ENCODE data around the gene C12orf76. TPM values are rescaled to one million over a fixed set of nuclear protein-coding genes. Genes with fewer than 3 reads are reported as not detected.

C12orf76 gene
- total and polyA plus RNA-seq, 2 of the 13 experiments (the other 11 are each of a cell fraction or from before 2014, with no cell fraction given), result 15.8 to 38.4 TPM

- no peak for TF ChIP-seq ZNF569 (CRISPR knock-in tag; IDR thresholded peaks at IDR 0.05; ENCODE audit: borderline replicate concordance)
- TF ChIP-seq MYC (CRISPR knock-in tag; IDR thresholded peaks at IDR 0.05; ENCODE audit: borderline replicate concordance), result peak; percentile 50; the same call in 1 of the 2 replicates
- TF ChIP-seq THAP8 (CRISPR knock-in tag; IDR thresholded peaks at IDR 0.05; ENCODE audit: borderline replicate concordance), result no peak
- no peak for TF ChIP-seq ZXDC (CRISPR knock-in tag; IDR thresholded peaks at IDR 0.05)
- TF ChIP-seq MAF1 (CRISPR knock-in tag; IDR thresholded peaks at IDR 0.05; ENCODE audit: borderline replicate concordance), result no peak
- no peak for TF ChIP-seq ZHX1 (CRISPR knock-in tag; IDR thresholded peaks at IDR 0.05; ENCODE audit: low read depth)
- peak; percentile 65 for TF ChIP-seq NR2F2 (IDR thresholded peaks at IDR 0.05; ENCODE audit: borderline replicate concordance, low read depth)
- peak; percentile 74; the same call in 1 of the 2 replicates for TF ChIP-seq AKAP8 (CRISPR knock-in tag; IDR thresholded peaks at IDR 0.05)
- no peak for TF ChIP-seq MEIS1 (CRISPR knock-in tag; IDR thresholded peaks at IDR 0.05; ENCODE audit: borderline replicate concordance)
- TF ChIP-seq ZNF660 (CRISPR knock-in tag; IDR thresholded peaks at IDR 0.05; ENCODE audit: borderline replicate concordance, low read depth), result no peak
- no peak for TF ChIP-seq PREB (CRISPR knock-in tag; IDR thresholded peaks at IDR 0.05)
- TF ChIP-seq XBP1 (CRISPR knock-in tag; IDR thresholded peaks at IDR 0.05), result no peak
- TF ChIP-seq ZKSCAN1 (IDR thresholded peaks at IDR 0.05; ENCODE audit: low read length), result no peak
- TF ChIP-seq ZNF513 (CRISPR knock-in tag; conservative IDR thresholded peaks at IDR 0.05), result no peak
- TF ChIP-seq ZNF652 (CRISPR knock-in tag; IDR thresholded peaks at IDR 0.05; ENCODE audit: borderline replicate concordance, low read depth), result no peak
- peak; percentile 64 for TF ChIP-seq ZNF574 (CRISPR knock-in tag; IDR thresholded peaks at IDR 0.05)
- TF ChIP-seq RARG (CRISPR knock-in tag; IDR thresholded peaks at IDR 0.05; ENCODE audit: low read depth), result no peak
- TF ChIP-seq ZNF234 (CRISPR knock-in tag; conservative IDR thresholded peaks at IDR 0.05), result no peak
These were observed 12.7 kb downstream of the C12orf76 start (continued) for GRCh38 chr12:110035534-110036104.

All from HepG2 (cell line).